Ascending aorta (tissue), 2 donors: Measurements from ENCODE around the gene TRPT1. TPM values are rescaled to one million over a fixed set of nuclear protein-coding genes. Genes with fewer than 3 reads are reported as not detected.

ENCODE experiments used
- DNase-seq, 2 donors: peaks; one replicate each; pipeline ENCODE4 v3.0.0-alpha.2; 2019; ENCODE audit warnings: low spot score in 2 of 2
- H3K27ac ChIP-seq, 2 donors: fragments of 200-600 bp; sonication (generic); one replicate each; pipeline ENCODE4 v1.5.1; 2016 to 2017; ENCODE audit warnings: mild to moderate bottlenecking in 1 of 2
- H3K27me3 ChIP-seq: fragments of 200-600 bp; sonication (generic); one replicate; pipeline ENCODE4 v1.5.1; 2017
- H3K36me3 ChIP-seq, 2 donors: fragments of 200-600 bp; sonication (generic); one replicate each; pipeline ENCODE4 v1.5.1; 2016
- H3K4me1 ChIP-seq, 2 donors: fragments of 200-600 bp; sonication (generic); one replicate each; pipeline ENCODE4 v1.5.1; 2016 to 2017; ENCODE audit warnings: mild to moderate bottlenecking in 1 of 2
- H3K4me3 ChIP-seq, 2 donors: fragments of 200-600 bp; sonication (generic); one replicate each; pipeline ENCODE4 v1.5.1; 2016 to 2017; ENCODE audit warnings: mild to moderate bottlenecking in 1 of 2
- H3K9me3 ChIP-seq, 2 donors: fragments of 200-600 bp; sonication (generic); one replicate each; pipeline ENCODE4 v1.5.1; 2016
- CTCF ChIP-seq, 3 experiments: fragments of 200-600 bp in 2 of 3; fragments of 450-650 bp in 1 of 3; sonication (generic) in 2 of 3; IDR thresholded peaks; one replicate each; pipeline ENCODE4 v1.5.1; 2016 to 2019; ENCODE audit warnings: antibody characterized with exemption in 3 of 3, mild to moderate bottlenecking in 1 of 3, moderate library complexity in 1 of 3
- intact Hi-C: fragments of 100-400 bp; cut with DNase I; formaldehyde crosslinking; loops from one replicate; pipeline ENCODE4 v1.15.1; 2023
- total RNA-seq: library from RNA; depleted of rRNA; stranded (reverse); fragments of >200 nt; gene quantifications from one replicate; pipeline ENCODE4 v1.1.0, GENCODE V29; 2016

The TRPT1 gene
- total RNA-seq, 1 donor from 2014 or later: 224 TPM

GRCh38 chr11:64192434-64192833 lies 33.6 kb downstream of the TRPT1 start:
- no peaks in the 10 kb centered on the region for H3K27me3 ChIP-seq
- peaks cover 0 to 3% of the 10 kb centered on the region in 2 donors for H3K4me1 ChIP-seq
- H3K4me3 ChIP-seq: no peak overlapping the region
- intact Hi-C loops: no loop called here
- no peaks in the 10 kb centered on the region for H3K9me3 ChIP-seq
- H3K36me3 ChIP-seq: peaks cover 43 to 54% of the 10 kb centered on the region in 2 donors
- DNase-seq: no peak
- TF ChIP-seq CTCF (IDR thresholded peaks at IDR 0.05): no peak
- H3K27ac ChIP-seq: no peak overlapping the region

- no peak for TF ChIP-seq CTCF (IDR thresholded peaks at IDR 0.05)
- Histone ChIP-seq H3K4me3 (no peak overlapping the region), H3K27ac (peak overlapping the region; percentile 66 to 92), H3K36me3 (peaks cover 0 to 3% of the 10 kb centered on the region in 2 donors), H3K27me3 (no peaks in the 10 kb centered on the region), H3K4me1 (peaks cover 5 to 27% of the 10 kb centered on the region in 2 donors), H3K9me3 (no peaks in the 10 kb centered on the region)
- DNase-seq: no peak
- intact Hi-C loops: loop anchor here (2.0 kb wide), 1 partner anchor 40 kb away; the partner anchor contains the start of genes NUDT22 and TRPT1
These were observed 39.4 kb downstream of the TRPT1 start for GRCh38 chr11:64186492-64187165.

- peak within 1 kb of the TSS; percentile 92 for H3K27ac ChIP-seq
- no peaks in the 10 kb centered on the region for H3K27me3 ChIP-seq
- H3K36me3 ChIP-seq: peaks cover 0 to 3% of the 10 kb centered on the region in 2 donors
- H3K4me3 ChIP-seq: peak within 1 kb of the TSS; percentile 61 to 69
- intact Hi-C loops: loop anchor here (1.0 to 2.0 kb wide), 2 partner anchors 41 to 44 kb away; partner anchors contain the start of genes DNAJC4, NUDT22 and TRPT1
- H3K9me3 ChIP-seq: no peaks in the 10 kb centered on the region
- H3K4me1 ChIP-seq: peaks cover 5 to 35% of the 10 kb centered on the region in 2 donors
- peak; percentile 10 to 31 (median 28) for TF ChIP-seq CTCF (IDR thresholded peaks at IDR 0.05)
- DNase-seq: peak; percentile 99 to 100
These were observed 40.1 kb downstream of the TRPT1 start, which contains the start of gene STIP1 for GRCh38 chr11:64185693-64186491. TSS of gene STIP1 (plus strand) at chr11:64186171. CDS start at chr11:64186262, 91 bp downstream.

- Histone ChIP-seq H3K27ac (peak overlapping the region; percentile 89 to 92), H3K4me1 (peaks cover 5 to 40% of the 10 kb centered on the region in 2 donors), H3K4me3 (peak overlapping the region; percentile 61 to 69), H3K27me3 (no peaks in the 10 kb centered on the region), H3K36me3 (no peaks in the 10 kb centered on the region), H3K9me3 (no peaks in the 10 kb centered on the region)
- TF ChIP-seq CTCF (IDR thresholded peaks at IDR 0.05): peak; percentile 28 to 76 (median 54)
- intact Hi-C loops: loop anchor here (1.0 kb wide), 1 partner anchor 45 kb away; the partner anchor contains the start of gene DNAJC4
- peak; percentile 74 to 97 for DNase-seq
These were observed 40.8 kb downstream of the TRPT1 start for GRCh38 chr11:64185175-64185692.

GRCh38 chr11:64183890-64184289 lies 42.1 kb downstream of the TRPT1 start:
- DNase-seq: no peak
- Histone ChIP-seq H3K36me3 (peaks cover 0 to 4% of the 10 kb centered on the region in 2 donors), H3K4me1 (peaks cover 5 to 40% of the 10 kb centered on the region in 2 donors), H3K27me3 (no peaks in the 10 kb centered on the region), H3K4me3 (peak overlapping the region in 1 of 2 donors; percentile 69), H3K9me3 (no peaks in the 10 kb centered on the region), H3K27ac (peak overlapping the region; percentile 89 to 92)
- TF ChIP-seq CTCF (IDR thresholded peaks at IDR 0.05): no peak
- intact Hi-C loops: no loop called here
